GM12878 (cell line): ENCODE results near the gene MMP1. TPM values are rescaled to one million over a fixed set of nuclear protein-coding genes. Genes with fewer than 3 reads are reported as not detected.

ENCODE experiments used
- ATAC-seq: fragments of 200-7000 bp; cut with Tn5 transposase; 3 replicates; pipeline ENCODE4 v1.9.1; 2020; ENCODE audit warnings: mild to moderate bottlenecking, moderate library complexity
- BruUV-seq: library from RNA; stranded (reverse); fragments of 400-500 nt; replicated peaks from 2 replicates; lab custom pipeline; 2021; lab: Mats Ljungman, UMichigan
- CTCF ChIA-PET: fragments of 300-600 bp; sonication (Branson Sonifier 250); formaldehyde crosslinking; extraction: SDS; loops from one replicate; lab custom pipeline; 2021; ENCODE audit warnings: inconsistent platforms; lab: Yijun Ruan, JAX
- POLR2A ChIA-PET: fragments of 350-600 bp; formaldehyde crosslinking; extraction: SDS; loops from one replicate; lab custom pipeline; 2021; ENCODE audit warnings: inconsistent platforms; lab: Charles Lee
- RAD21 ChIA-PET: fragments of 300-600 bp; sonication (Branson Sonifier 250); formaldehyde crosslinking; loops from one replicate; lab custom pipeline; 2023; ENCODE audit warnings: antibody characterized with exemption; ENCODE audit not compliant: unreplicated experiment; lab: Charles Lee
- SMC1A ChIA-PET: fragments of 300-600 bp; sonication (Branson Sonifier 250); formaldehyde crosslinking; loops from one replicate; lab custom pipeline; 2023; ENCODE audit not compliant: unreplicated experiment, uncharacterized antibody; lab: Charles Lee
- DNase-seq: peaks from one replicate; pipeline ENCODE4 v3.0.0-alpha.2; 2011; ENCODE audit warnings: low read depth, low spot score
- FAIRE-seq: peaks from 3 replicates; lab custom pipeline; 2011; peaks lifted over from hg19 to GRCh38; lab: Jason Lieb, UNC
- H2AFZ ChIP-seq: 2 replicates; pipeline ENCODE4 v1.6.0; 2011; ENCODE audit warnings: low read depth, low read length, control low read depth; ENCODE audit not compliant: control insufficient read depth
- H3K27ac ChIP-seq: 2 replicates; pipeline ENCODE4 v1.5.1; 2011; ENCODE audit warnings: control low read depth; ENCODE audit not compliant: control insufficient read depth, insufficient read depth
- H3K27me3 ChIP-seq, 2 experiments: replicated peaks in 1 of 2; 2 replicates each; pipeline versions ENCODE4 v1.6.0 to v1.6.1; 2011; ENCODE audit warnings: low read length in 1 of 2; ENCODE audit not compliant: control insufficient read depth in 2 of 2, insufficient read depth in 2 of 2
- H3K36me3 ChIP-seq, 2 experiments: 2 replicates each; pipeline ENCODE4 v1.5.1; 2011; ENCODE audit warnings: low read length in 1 of 2; ENCODE audit not compliant: control insufficient read depth in 2 of 2, insufficient read depth in 2 of 2
- H3K4me1 ChIP-seq: 2 replicates; pipeline ENCODE4 v1.6.1; 2011; ENCODE audit warnings: mild to moderate bottlenecking, low read length, moderate library complexity, mixed read lengths; ENCODE audit not compliant: control insufficient read depth, insufficient read depth
- H3K4me2 ChIP-seq: 2 replicates; pipeline ENCODE4 v1.6.0; 2011; ENCODE audit warnings: control low read depth; ENCODE audit not compliant: control insufficient read depth, insufficient read depth
- H3K4me3 ChIP-seq: fragments of 200-600 bp; sonication (generic); 2 replicates; pipeline ENCODE4 v1.5.1; 2016
- H3K79me2 ChIP-seq: 2 replicates; pipeline ENCODE4 v1.6.0; 2011; ENCODE audit warnings: low read length; ENCODE audit not compliant: control insufficient read depth, insufficient read depth
- H3K9ac ChIP-seq: 2 replicates; pipeline ENCODE4 v1.8.0; 2011; ENCODE audit warnings: low read length, control low read depth, mixed read lengths; ENCODE audit not compliant: control insufficient read depth, insufficient read depth
- H3K9me3 ChIP-seq: replicated peaks from 3 replicates; pipeline ENCODE4 v1.5.1; 2011; ENCODE audit warnings: mild to moderate bottlenecking, low read length; ENCODE audit not compliant: control insufficient read depth, insufficient read depth
- H4K20me1 ChIP-seq: 2 replicates; pipeline ENCODE4 v1.6.0; 2011; ENCODE audit not compliant: control insufficient read depth, insufficient read depth
- BHLHE40 ChIP-seq, 2 experiments: fragments of 450-650 bp in 1 of 2; IDR thresholded peaks; 2 replicates each; pipeline ENCODE4 v1.6.1; 2011 to 2017; ENCODE audit warnings: low read depth in 2 of 2, borderline replicate concordance in 1 of 2, improper control_type of control experiment in 1 of 2, low read length in 1 of 2, mild to moderate bottlenecking in 1 of 2
- CHD4 ChIP-seq: fragments of 200-600 bp; sonication (generic); IDR thresholded peaks from 2 replicates; pipeline ENCODE4 v1.6.1; 2016; ENCODE audit warnings: mild to moderate bottlenecking
- CREB1 ChIP-seq: IDR thresholded peaks from 2 replicates; pipeline ENCODE4 v1.6.1; 2012; ENCODE audit warnings: low read depth, mild to moderate bottlenecking, inconsistent platforms
- FOS ChIP-seq: IDR thresholded peaks from 3 replicates; pipeline ENCODE4 v1.6.1; 2011; ENCODE audit warnings: borderline replicate concordance; ENCODE audit not compliant: insufficient read length; ENCODE audit errors: extremely low read depth
- IKZF2 ChIP-seq, 2 experiments: fragments of 450-650 bp; IDR thresholded peaks; 2 replicates each; pipeline ENCODE4 v1.6.1; 2017; ENCODE audit warnings: mild to moderate bottlenecking in 2 of 2, moderate library complexity in 2 of 2
- JUND ChIP-seq: IDR thresholded peaks from 2 replicates; pipeline ENCODE4 v1.6.1; 2012; ENCODE audit warnings: low read depth, mild to moderate bottlenecking, low read length, improper control_type of control experiment, moderate library complexity
- KAT2A ChIP-seq: conservative IDR thresholded peaks from 2 replicates; pipeline ENCODE4 v1.6.1; 2011; ENCODE audit warnings: low read depth, low read length; ENCODE audit not compliant: control insufficient read depth
- MLLT1 ChIP-seq: fragments of 450-650 bp; IDR thresholded peaks from 2 replicates; pipeline ENCODE4 v1.6.1; 2016; ENCODE audit warnings: mild to moderate bottlenecking
- MXI1 ChIP-seq: fragments of 150-350 bp; IDR thresholded peaks from 2 replicates; pipeline ENCODE4 v1.6.1; 2011; ENCODE audit warnings: low read depth, mild to moderate bottlenecking, inconsistent platforms, low read length, improper control_type of control experiment
- NFYB ChIP-seq: IDR thresholded peaks from 2 replicates; pipeline ENCODE4 v1.6.1; 2011; ENCODE audit warnings: low read depth, mild to moderate bottlenecking, low read length, improper control_type of control experiment, moderate library complexity; ENCODE audit not compliant: insufficient read depth
- PAX5 ChIP-seq: IDR thresholded peaks from 2 replicates; pipeline ENCODE4 v1.6.1; 2011; ENCODE audit warnings: low read depth, low read length, borderline replicate concordance
- TARDBP ChIP-seq: IDR thresholded peaks from 2 replicates; pipeline ENCODE4 v1.6.1; 2016; ENCODE audit warnings: borderline replicate concordance
- TCF12 ChIP-seq: IDR thresholded peaks from 2 replicates; pipeline ENCODE4 v1.6.1; 2011; ENCODE audit warnings: low read depth, mild to moderate bottlenecking, low read length
- ZNF384 ChIP-seq: IDR thresholded peaks from 2 replicates; pipeline ENCODE4 v1.6.1; 2012; ENCODE audit warnings: low read depth, mild to moderate bottlenecking, low read length, improper control_type of control experiment, borderline replicate concordance
- WGBS: methylation state at CpG from one replicate; pipeline ENCODE4 v1.1.6; 2016; ENCODE audit warnings: low lambda C conversion rate; ENCODE audit not compliant: insufficient replicate concordance, insufficient coverage; ENCODE audit errors: missing lambda C conversion rate; 5-methylcytosine and 5-hydroxymethylcytosine counted together
- in situ Hi-C: fragments of 300-500 bp; cut with MboI; formaldehyde crosslinking; loops from 9 replicates; pipeline ENCODE4 v1.14.3; 2018; ENCODE audit warnings: mixed read lengths
- intact Hi-C: fragments of 100-400 bp; cut with micrococcal nuclease; formaldehyde crosslinking; loops from one replicate; pipeline ENCODE4 v1.14.2; 2022; ENCODE audit not compliant: unreplicated experiment
- polyA plus RNA-seq, 11 experiments: library from polyadenylated mRNA; depleted of rRNA in 4 of 11; unstranded in 6 of 11; stranded (reverse) in 5 of 11; fragments of >200 nt; fragmentation: Nextera tagmentation in 4 of 11; fragmentation: Illumina TruSeq in 1 of 11; extraction: Ambion mirVana in 4 of 11; extraction: Trizol in 1 of 11; gene quantifications; 1 replicate in 1 of 11; 2 replicates in 10 of 11; pipeline versions ENCODE4 v1.2.1 to v1.2.3, GENCODE V29; 2011 to 2016; ENCODE audit warnings: inconsistent platforms in 2 of 11, missing spikeins in 2 of 11, low read depth in 1 of 11
- total RNA-seq, 4 experiments: library from RNA; depleted of rRNA in 3 of 4; stranded (reverse); fragments of >200 nt in 3 of 4; fragmentation: Illumina TruSeq in 1 of 4; extraction: Trizol in 1 of 4; gene quantifications; 2 replicates each; pipeline versions ENCODE4 v1.2.1 to v1.2.3, GENCODE V29; 2013 to 2021
- TF ChIP-seq, protein P1 (sequence below): fragments of 150-350 bp; IDR thresholded peaks from 2 replicates; pipeline ENCODE4 v1.6.1; 2016; ENCODE audit warnings: low read depth, low read length
- TF ChIP-seq, protein P2 (sequence below): fragments of 450-650 bp; IDR thresholded peaks from 2 replicates; pipeline ENCODE4 v1.6.1; 2018; ENCODE audit warnings: borderline replicate concordance, mild to moderate bottlenecking; ENCODE audit not compliant: partially characterized antibody

MMP1 gene
- total and polyA plus RNA-seq, 10 of the 15 experiments (the other 5 are each of a cell fraction or from before 2014, with no cell fraction given) = not detected

- Histone ChIP-seq H3K36me3 (no peaks in the 10 kb centered on the region), H3K9ac (no peak overlapping the region), H2AFZ (no peak overlapping the region), H3K27me3 (no peaks in the 10 kb centered on the region; a peak in 1 of 4 replicates), H3K4me2 (no peak overlapping the region), H3K4me3 (no peak overlapping the region), H3K4me1 (no peaks in the 10 kb centered on the region), H3K9me3 (no peaks in the 10 kb centered on the region), H3K79me2 (no peaks in the 10 kb centered on the region), H4K20me1 (no peaks in the 10 kb centered on the region), H3K27ac (no peak overlapping the region)
- ChIA-PET POLR2A (no interaction called here), CTCF (interaction anchor here (1.2 kb wide), 1 partner anchor 16 kb away, joined by 3 read pairs; no protein-coding TSS in a partner anchor), SMC1A (interaction anchor here (0.8 kb wide), 1 partner anchor 9 kb away, joined by 3 read pairs; no protein-coding TSS in a partner anchor), RAD21 (no interaction called here)
- no peak for DNase-seq
- FAIRE-seq = no peak
- BruUV-seq = no TSS peak
- intact Hi-C loops = no loop called here
- in situ Hi-C loops = no loop called here
- no peak for ATAC-seq
- TF ChIP-seq BHLHE40 (IDR thresholded peaks at IDR 0.05; ENCODE audit: borderline replicate concordance in 1 of 2, low read depth in 2 of 2, low read length in 1 of 2) (no peak), TARDBP (no peak), PAX5 (no peak), IKZF2 (IDR thresholded peaks at IDR 0.05) (no peak), CREB1 (no peak), FOS (no peak), ZNF384 (no peak), JUND (no peak), CHD4 (no peak), NFYB (no peak), TCF12 (no peak), KAT2A (no peak), MXI1 (no peak), MLLT1 (no peak)
- TF ChIP-seq, protein P1, sequence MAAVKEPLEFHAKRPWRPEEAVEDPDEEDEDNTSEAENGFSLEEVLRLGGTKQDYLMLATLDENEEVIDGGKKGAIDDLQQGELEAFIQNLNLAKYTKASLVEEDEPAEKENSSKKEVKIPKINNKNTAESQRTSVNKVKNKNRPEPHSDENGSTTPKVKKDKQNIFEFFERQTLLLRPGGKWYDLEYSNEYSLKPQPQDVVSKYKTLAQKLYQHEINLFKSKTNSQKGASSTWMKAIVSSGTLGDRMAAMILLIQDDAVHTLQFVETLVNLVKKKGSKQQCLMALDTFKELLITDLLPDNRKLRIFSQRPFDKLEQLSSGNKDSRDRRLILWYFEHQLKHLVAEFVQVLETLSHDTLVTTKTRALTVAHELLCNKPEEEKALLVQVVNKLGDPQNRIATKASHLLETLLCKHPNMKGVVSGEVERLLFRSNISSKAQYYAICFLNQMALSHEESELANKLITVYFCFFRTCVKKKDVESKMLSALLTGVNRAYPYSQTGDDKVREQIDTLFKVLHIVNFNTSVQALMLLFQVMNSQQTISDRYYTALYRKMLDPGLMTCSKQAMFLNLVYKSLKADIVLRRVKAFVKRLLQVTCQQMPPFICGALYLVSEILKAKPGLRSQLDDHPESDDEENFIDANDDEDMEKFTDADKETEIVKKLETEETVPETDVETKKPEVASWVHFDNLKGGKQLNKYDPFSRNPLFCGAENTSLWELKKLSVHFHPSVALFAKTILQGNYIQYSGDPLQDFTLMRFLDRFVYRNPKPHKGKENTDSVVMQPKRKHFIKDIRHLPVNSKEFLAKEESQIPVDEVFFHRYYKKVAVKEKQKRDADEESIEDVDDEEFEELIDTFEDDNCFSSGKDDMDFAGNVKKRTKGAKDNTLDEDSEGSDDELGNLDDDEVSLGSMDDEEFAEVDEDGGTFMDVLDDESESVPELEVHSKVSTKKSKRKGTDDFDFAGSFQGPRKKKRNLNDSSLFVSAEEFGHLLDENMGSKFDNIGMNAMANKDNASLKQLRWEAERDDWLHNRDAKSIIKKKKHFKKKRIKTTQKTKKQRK = no peak
- TF ChIP-seq, protein P2, sequence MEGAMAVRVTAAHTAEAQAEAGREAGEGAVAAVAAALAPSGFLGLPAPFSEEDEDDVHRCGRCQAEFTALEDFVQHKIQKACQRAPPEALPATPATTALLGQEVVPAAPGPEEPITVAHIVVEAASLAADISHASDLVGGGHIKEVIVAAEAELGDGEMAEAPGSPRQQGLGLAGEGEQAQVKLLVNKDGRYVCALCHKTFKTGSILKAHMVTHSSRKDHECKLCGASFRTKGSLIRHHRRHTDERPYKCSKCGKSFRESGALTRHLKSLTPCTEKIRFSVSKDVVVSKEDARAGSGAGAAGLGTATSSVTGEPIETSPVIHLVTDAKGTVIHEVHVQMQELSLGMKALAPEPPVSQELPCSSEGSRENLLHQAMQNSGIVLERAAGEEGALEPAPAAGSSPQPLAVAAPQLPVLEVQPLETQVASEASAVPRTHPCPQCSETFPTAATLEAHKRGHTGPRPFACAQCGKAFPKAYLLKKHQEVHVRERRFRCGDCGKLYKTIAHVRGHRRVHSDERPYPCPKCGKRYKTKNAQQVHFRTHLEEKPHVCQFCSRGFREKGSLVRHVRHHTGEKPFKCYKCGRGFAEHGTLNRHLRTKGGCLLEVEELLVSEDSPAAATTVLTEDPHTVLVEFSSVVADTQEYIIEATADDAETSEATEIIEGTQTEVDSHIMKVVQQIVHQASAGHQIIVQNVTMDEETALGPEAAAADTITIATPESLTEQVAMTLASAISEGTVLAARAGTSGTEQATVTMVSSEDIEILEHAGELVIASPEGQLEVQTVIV = no peak
- WGBS = 88% methylated on average over 1 of the region's 1 CpG
Observed at GRCh38 chr11:102753267-102753666, 44.7 kb downstream of the MMP1 start.
